Ishikawa (cell line): Measurements from ENCODE around the gene GZMM.
A peak's percentile ranks its signal among the peaks of the same experiment; 100 is the strongest.

Source experiments
- CEBPB ChIP-seq: IDR thresholded peaks from 2 replicates; pipeline ENCODE4 v1.6.1; 2012
- CREB1 ChIP-seq: IDR thresholded peaks from 2 replicates; pipeline ENCODE4 v1.6.1; 2012; ENCODE audit warnings: low read depth
- EGR1 ChIP-seq: IDR thresholded peaks from 2 replicates; pipeline ENCODE4 v1.6.1; 2012
- EP300 ChIP-seq: IDR thresholded peaks from 2 replicates; pipeline ENCODE4 v1.6.1; 2012; ENCODE audit warnings: borderline replicate concordance
- FOXM1 ChIP-seq: IDR thresholded peaks from 2 replicates; pipeline ENCODE4 v1.6.1; 2012; ENCODE audit warnings: low read depth, borderline replicate concordance
- MAX ChIP-seq: IDR thresholded peaks from 2 replicates; pipeline ENCODE4 v1.6.1; 2012
- NFIC ChIP-seq: IDR thresholded peaks from 2 replicates; pipeline ENCODE4 v1.6.1; 2012
- RAD21 ChIP-seq: IDR thresholded peaks from 2 replicates; pipeline ENCODE4 v1.6.1; 2012; ENCODE audit warnings: low read depth
- REST ChIP-seq: IDR thresholded peaks from 2 replicates; pipeline ENCODE4 v1.6.1; 2012; ENCODE audit warnings: low read depth, mild to moderate bottlenecking
- TAF1 ChIP-seq: IDR thresholded peaks from 2 replicates; pipeline ENCODE4 v1.6.1; 2012; ENCODE audit warnings: low read depth, mild to moderate bottlenecking
- TCF12 ChIP-seq: IDR thresholded peaks from 2 replicates; pipeline ENCODE4 v1.6.1; 2012; ENCODE audit warnings: low read depth
- TEAD4 ChIP-seq: IDR thresholded peaks from 2 replicates; pipeline ENCODE4 v1.6.1; 2012
- USF1 ChIP-seq: IDR thresholded peaks from 2 replicates; pipeline ENCODE4 v1.6.1; 2012
- YY1 ChIP-seq: IDR thresholded peaks from 2 replicates; pipeline ENCODE4 v1.6.1; 2012; ENCODE audit warnings: low read depth
- ZBTB7A ChIP-seq: IDR thresholded peaks from 2 replicates; pipeline ENCODE4 v1.6.1; 2012; ENCODE audit warnings: low read depth

Gene GZMM

GRCh38 chr19:579842-580155 lies 35.9 kb downstream of the GZMM start:
- TF ChIP-seq EGR1 (no peak), CREB1 (no peak), USF1 (no peak), EP300 (no peak), RAD21 (no peak), ZBTB7A (no peak), CEBPB (no peak), NFIC (no peak), MAX (no peak), YY1 (no peak), TEAD4 (no peak)

GRCh38 chr19:580274-580835 lies 36.5 kb downstream of the GZMM start:
- TF ChIP-seq YY1 (no peak), USF1 (no peak), EP300 (no peak), EGR1 (no peak), MAX (no peak), NFIC (no peak), TCF12 (no peak), TAF1 (no peak), RAD21 (no peak)

- peak; percentile 71 for TF ChIP-seq NFIC
- no peak for TF ChIP-seq CEBPB
- TF ChIP-seq MAX: peak; percentile 9; the same call in 1 of the 2 replicates
These were observed 37.7 kb downstream of the GZMM start for GRCh38 chr19:581399-582111.

- TF ChIP-seq REST: no peak
- no peak for TF ChIP-seq ZBTB7A
- no peak for TF ChIP-seq NFIC
- no peak for TF ChIP-seq TEAD4
- TF ChIP-seq USF1: no peak
- no peak for TF ChIP-seq YY1
- TF ChIP-seq TCF12: no peak
- TF ChIP-seq CEBPB: no peak
- TF ChIP-seq TAF1: no peak
- TF ChIP-seq EGR1: no peak
- TF ChIP-seq RAD21: no peak
- no peak for TF ChIP-seq CREB1
- TF ChIP-seq EP300: no peak
- TF ChIP-seq FOXM1: no peak
- no peak for TF ChIP-seq MAX
These were observed 38.8 kb downstream of the GZMM start for GRCh38 chr19:582497-583197.

GRCh38 chr19:583198-583967 lies 39.5 kb downstream of the GZMM start:
- TF ChIP-seq MAX: no peak
- no peak for TF ChIP-seq TCF12
- 0 out of 2 replicates have a peak, but pooled peaks have one; percentile 11 for TF ChIP-seq TAF1
- no peak for TF ChIP-seq CEBPB

- no peak for TF ChIP-seq FOXM1
- no peak for TF ChIP-seq TAF1
- TF ChIP-seq EP300: no peak
- TF ChIP-seq REST: no peak
- no peak for TF ChIP-seq TCF12
- TF ChIP-seq EGR1: no peak
- TF ChIP-seq TEAD4: no peak
- no peak for TF ChIP-seq YY1
- no peak for TF ChIP-seq CEBPB
- TF ChIP-seq CREB1: no peak
- TF ChIP-seq USF1: no peak
- TF ChIP-seq NFIC: no peak
- TF ChIP-seq MAX: no peak
- no peak for TF ChIP-seq ZBTB7A
- no peak for TF ChIP-seq RAD21
These were observed 40.1 kb downstream of the GZMM start for GRCh38 chr19:583968-584239.
